ENCODE data around the gene NUP93.

The NUP93 gene

DNA sequence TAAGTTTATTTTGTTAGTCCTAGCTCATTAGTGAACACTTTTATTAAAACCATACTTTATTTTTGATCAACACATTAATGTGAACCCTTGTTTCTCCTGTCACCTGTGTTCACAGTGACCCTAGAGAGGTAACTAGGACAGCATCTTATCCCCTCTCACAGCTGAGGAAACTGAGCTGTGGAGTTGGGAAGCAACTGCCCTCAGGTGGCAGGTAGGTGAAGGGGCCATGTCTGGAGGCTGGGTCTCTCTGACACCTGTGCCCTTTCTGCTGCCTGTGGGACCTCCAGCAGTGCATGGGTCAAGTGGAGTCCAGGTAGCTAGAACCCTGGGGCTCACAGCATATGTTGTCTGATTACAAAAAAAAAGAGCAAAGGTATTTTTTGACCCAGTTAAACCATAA is 112.2 kb downstream of the NUP93 start:
- no peaks in the 10 kb centered on the region for H3K36me3 ChIP-seq (replicated peaks; ENCODE audit: insufficient read depth, low read length)
- H2AFZ ChIP-seq (ENCODE audit: low read length) = no peak overlapping the region
- no peaks in the 10 kb centered on the region for H3K9me2 ChIP-seq (replicated peaks; ENCODE audit: insufficient read depth, low read length)
- no peak overlapping the region for H3K4me2 ChIP-seq (ENCODE audit: low read depth, low read length)
- no peak for DNase-seq
- H3K9ac ChIP-seq (ENCODE audit: low read length) = no peak overlapping the region
- no peak overlapping the region for H3K4me3 ChIP-seq (ENCODE audit: low read length)
- no peak overlapping the region for H3K27ac ChIP-seq (ENCODE audit: low read length)
- H3K9me3 ChIP-seq (replicated peaks; ENCODE audit: insufficient read depth, low read length) = no peaks in the 10 kb centered on the region
- no peaks in the 10 kb centered on the region for H3K4me1 ChIP-seq (ENCODE audit: low read length)
- H3F3A ChIP-seq (ENCODE audit: insufficient read depth, low read length) = no peaks in the 10 kb centered on the region
- H4K20me1 ChIP-seq (ENCODE audit: insufficient read depth, low read length) = no peaks in the 10 kb centered on the region
- no peaks in the 10 kb centered on the region for H3K79me2 ChIP-seq (ENCODE audit: low read length)
- TF ChIP-seq, protein P1, sequence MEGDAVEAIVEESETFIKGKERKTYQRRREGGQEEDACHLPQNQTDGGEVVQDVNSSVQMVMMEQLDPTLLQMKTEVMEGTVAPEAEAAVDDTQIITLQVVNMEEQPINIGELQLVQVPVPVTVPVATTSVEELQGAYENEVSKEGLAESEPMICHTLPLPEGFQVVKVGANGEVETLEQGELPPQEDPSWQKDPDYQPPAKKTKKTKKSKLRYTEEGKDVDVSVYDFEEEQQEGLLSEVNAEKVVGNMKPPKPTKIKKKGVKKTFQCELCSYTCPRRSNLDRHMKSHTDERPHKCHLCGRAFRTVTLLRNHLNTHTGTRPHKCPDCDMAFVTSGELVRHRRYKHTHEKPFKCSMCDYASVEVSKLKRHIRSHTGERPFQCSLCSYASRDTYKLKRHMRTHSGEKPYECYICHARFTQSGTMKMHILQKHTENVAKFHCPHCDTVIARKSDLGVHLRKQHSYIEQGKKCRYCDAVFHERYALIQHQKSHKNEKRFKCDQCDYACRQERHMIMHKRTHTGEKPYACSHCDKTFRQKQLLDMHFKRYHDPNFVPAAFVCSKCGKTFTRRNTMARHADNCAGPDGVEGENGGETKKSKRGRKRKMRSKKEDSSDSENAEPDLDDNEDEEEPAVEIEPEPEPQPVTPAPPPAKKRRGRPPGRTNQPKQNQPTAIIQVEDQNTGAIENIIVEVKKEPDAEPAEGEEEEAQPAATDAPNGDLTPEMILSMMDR (IDR thresholded peaks at IDR 0.05; ENCODE audit: low read length) = no peak
- TF ChIP-seq EZH2phosphoT487 (IDR thresholded peaks at IDR 0.05; ENCODE audit: low read length) (no peak), EZH2 (optimal IDR thresholded peaks at IDR 0.05; ENCODE audit: low read depth, low read length) (no peak)
- no peaks in the 10 kb centered on the region for H3K27me3 ChIP-seq (replicated peaks; ENCODE audit: insufficient read depth, low read length)

DNA sequence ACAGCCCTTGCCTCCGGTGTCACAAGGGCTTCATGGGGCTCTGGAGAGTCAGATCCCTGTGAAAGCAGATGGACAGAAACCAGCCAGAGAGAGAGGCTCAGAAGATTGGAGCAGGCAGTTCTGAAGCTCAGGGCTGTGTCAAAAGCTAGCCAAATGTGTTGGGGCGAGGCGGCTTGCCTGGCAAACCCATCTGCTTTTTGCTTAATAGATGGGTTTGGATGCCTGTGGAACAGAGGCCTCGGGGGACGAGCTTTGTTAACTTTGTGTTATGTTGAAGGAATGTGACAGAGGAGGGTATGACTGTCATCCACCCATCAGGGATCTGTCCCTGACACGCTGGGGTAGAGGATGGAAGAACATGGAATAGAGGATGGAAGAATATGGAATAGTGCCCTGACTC is 114.1 kb downstream of the NUP93 start:
- no peak overlapping the region for H3K9ac ChIP-seq (ENCODE audit: low read length)
- no peaks in the 10 kb centered on the region for H3K79me2 ChIP-seq (ENCODE audit: low read length)
- no peak overlapping the region for H2AFZ ChIP-seq (ENCODE audit: low read length)
- TF ChIP-seq EZH2phosphoT487 (IDR thresholded peaks at IDR 0.05; ENCODE audit: low read length) (no peak), EZH2 (optimal IDR thresholded peaks at IDR 0.05; ENCODE audit: low read depth, low read length) (no peak)
- TF ChIP-seq, protein P1 (IDR thresholded peaks at IDR 0.05; ENCODE audit: low read length) = no peak
- H3K27ac ChIP-seq (ENCODE audit: low read length) = no peak overlapping the region
- H3K27me3 ChIP-seq (replicated peaks; ENCODE audit: insufficient read depth, low read length) = no peaks in the 10 kb centered on the region
- DNase-seq = no peak
- no peak overlapping the region for H3K4me2 ChIP-seq (ENCODE audit: low read depth, low read length)
- no peaks in the 10 kb centered on the region for H3K36me3 ChIP-seq (replicated peaks; ENCODE audit: insufficient read depth, low read length)
- no peak overlapping the region for H3K4me3 ChIP-seq (ENCODE audit: low read length)
- H3K9me2 ChIP-seq (replicated peaks; ENCODE audit: insufficient read depth, low read length) = no peaks in the 10 kb centered on the region
- H3K4me1 ChIP-seq (ENCODE audit: low read length) = peaks cover 8% of the 10 kb centered on the region
- H3F3A ChIP-seq (ENCODE audit: insufficient read depth, low read length) = no peaks in the 10 kb centered on the region
- H3K9me3 ChIP-seq (replicated peaks; ENCODE audit: insufficient read depth, low read length) = no peaks in the 10 kb centered on the region
- no peaks in the 10 kb centered on the region for H4K20me1 ChIP-seq (ENCODE audit: insufficient read depth, low read length)

DNA sequence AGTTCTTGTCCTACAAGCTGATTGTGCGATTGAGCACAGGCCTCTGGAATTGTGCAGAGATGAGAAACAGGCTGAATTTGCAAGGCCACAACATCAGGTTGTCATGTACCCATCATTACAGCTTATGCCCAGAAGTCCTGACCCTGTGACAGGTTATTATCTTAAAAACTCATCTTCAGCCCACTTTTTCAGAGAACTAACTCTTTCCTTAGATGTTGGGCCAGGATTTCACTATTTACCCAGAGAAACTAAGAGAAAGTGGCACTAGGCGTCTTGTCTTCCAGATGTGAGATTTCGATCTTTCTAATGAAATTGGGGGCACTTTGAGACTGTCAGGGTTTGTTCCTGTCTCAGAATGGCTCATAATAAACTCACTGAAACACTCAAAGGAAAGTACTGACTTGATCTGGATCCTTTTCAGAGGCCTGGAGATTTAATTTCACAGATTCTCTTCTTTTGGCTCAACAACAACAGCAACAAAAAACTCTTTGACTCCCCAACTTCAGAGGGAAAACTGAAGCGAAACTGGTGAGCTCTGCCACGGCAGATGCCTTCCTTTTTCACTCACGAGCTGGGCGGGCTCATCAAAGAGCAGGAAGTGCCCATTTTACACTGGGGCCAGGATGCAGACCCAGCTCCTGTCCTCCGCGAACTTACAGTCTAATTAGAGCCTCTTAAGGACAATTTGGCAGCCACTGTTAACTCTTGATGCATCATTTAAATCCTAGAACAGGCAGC is 117.4 kb downstream of the NUP93 start:
- Histone ChIP-seq H4K20me1 (ENCODE audit: insufficient read depth, low read length) (no peaks in the 10 kb centered on the region), H3K27me3 (replicated peaks; ENCODE audit: insufficient read depth, low read length) (no peaks in the 10 kb centered on the region), H3K79me2 (ENCODE audit: low read length) (no peaks in the 10 kb centered on the region), H3K9me2 (replicated peaks; ENCODE audit: insufficient read depth, low read length) (no peaks in the 10 kb centered on the region), H3K9me3 (replicated peaks; ENCODE audit: insufficient read depth, low read length) (no peaks in the 10 kb centered on the region), H3F3A (ENCODE audit: insufficient read depth, low read length) (no peaks in the 10 kb centered on the region), H3K9ac (ENCODE audit: low read length) (no peak overlapping the region), H3K4me3 (ENCODE audit: low read length) (no peak overlapping the region), H3K4me1 (ENCODE audit: low read length) (peaks cover 8% of the 10 kb centered on the region), H3K27ac (ENCODE audit: low read length) (no peak overlapping the region), H3K36me3 (replicated peaks; ENCODE audit: insufficient read depth, low read length) (no peaks in the 10 kb centered on the region), H3K4me2 (ENCODE audit: low read depth, low read length) (no peak overlapping the region), H2AFZ (ENCODE audit: low read length) (no peak overlapping the region)
- TF ChIP-seq EZH2 (optimal IDR thresholded peaks at IDR 0.05; ENCODE audit: low read depth, low read length) (no peak), EZH2phosphoT487 (IDR thresholded peaks at IDR 0.05; ENCODE audit: low read length) (no peak)
- TF ChIP-seq, protein P1 (IDR thresholded peaks at IDR 0.05; ENCODE audit: low read length) = no peak
- DNase-seq = no peak

Data from MM.1S (cell line).